GM18861 (cell line): ENCODE results near the gene RUFY3.
A peak's percentile ranks its signal among the peaks of the same experiment; 100 is the strongest.
"Not testable (repeated sequence)": the region's sequence is repeated elsewhere in the genome, so short reads cannot be mapped to it uniquely, and the experiment has no call there.

Experiments used
- ATAC-seq: cut with Tn5 transposase; IDR thresholded peaks from one replicate; pipeline ENCODE4 v1.9.1; 2021; ENCODE audit not compliant: unreplicated experiment

RUFY3 gene

GRCh38 chr4:70705183-70706043 is 16.4 kb upstream of the RUFY3 start:
- ATAC-seq, result peak; percentile 49

- ATAC-seq, result no peak
Observed at GRCh38 chr4:70706044-70706461, 15.7 kb upstream of the RUFY3 start.

- no peak for ATAC-seq
Observed at GRCh38 chr4:70706516-70706915, 15.2 kb upstream of the RUFY3 start.

- ATAC-seq, result no peak
Observed at GRCh38 chr4:70709611-70710205, 12.1 kb upstream of the RUFY3 start.

- no peak for ATAC-seq
Observed at GRCh38 chr4:70711599-70711998, 10.2 kb upstream of the RUFY3 start.

- ATAC-seq, result no peak
Observed at GRCh38 chr4:70712150-70712549, 9.6 kb upstream of the RUFY3 start.

- no peak for ATAC-seq
Observed at GRCh38 chr4:70712604-70713452, 8.9 kb upstream of the RUFY3 start.

GRCh38 chr4:70713453-70714078 is 8.2 kb upstream of the RUFY3 start:
- peak; percentile 43 for ATAC-seq

- ATAC-seq, result peak; percentile 50
Observed at GRCh38 chr4:70714079-70714887, 7.5 kb upstream of the RUFY3 start.

GRCh38 chr4:70715097-70715496 is 6.7 kb upstream of the RUFY3 start:
- peak; percentile 6 for ATAC-seq

GRCh38 chr4:70718811-70719604 is 2.8 kb upstream of the RUFY3 start:
- ATAC-seq, result no peak

GRCh38 chr4:70722199-70722791 is 531 bp downstream of the RUFY3 start:
- no peak for ATAC-seq

GRCh38 chr4:70724463-70724862 is 2.7 kb downstream of the RUFY3 start:
- no peak for ATAC-seq

- no peak for ATAC-seq
Observed at GRCh38 chr4:70725633-70726032, 3.9 kb downstream of the RUFY3 start.

- not testable (repeated sequence) for ATAC-seq
Observed at GRCh38 chr4:70726515-70726914, 4.8 kb downstream of the RUFY3 start.

- no peak for ATAC-seq
Observed at GRCh38 chr4:70728091-70728490, 6.3 kb downstream of the RUFY3 start.

GRCh38 chr4:70732878-70733277 is 11.1 kb downstream of the RUFY3 start:
- ATAC-seq, result not testable (repeated sequence)

- ATAC-seq, result peak; percentile 92
Observed at GRCh38 chr4:70734168-70734954, 12.6 kb downstream of the RUFY3 start.
